ENCODE measurements around the gene CCDC93.

GRCh38 chr2:118048401-118048800 lies 34.5 kb upstream of the CCDC93 start:
- TF ChIP-seq, protein P1, sequence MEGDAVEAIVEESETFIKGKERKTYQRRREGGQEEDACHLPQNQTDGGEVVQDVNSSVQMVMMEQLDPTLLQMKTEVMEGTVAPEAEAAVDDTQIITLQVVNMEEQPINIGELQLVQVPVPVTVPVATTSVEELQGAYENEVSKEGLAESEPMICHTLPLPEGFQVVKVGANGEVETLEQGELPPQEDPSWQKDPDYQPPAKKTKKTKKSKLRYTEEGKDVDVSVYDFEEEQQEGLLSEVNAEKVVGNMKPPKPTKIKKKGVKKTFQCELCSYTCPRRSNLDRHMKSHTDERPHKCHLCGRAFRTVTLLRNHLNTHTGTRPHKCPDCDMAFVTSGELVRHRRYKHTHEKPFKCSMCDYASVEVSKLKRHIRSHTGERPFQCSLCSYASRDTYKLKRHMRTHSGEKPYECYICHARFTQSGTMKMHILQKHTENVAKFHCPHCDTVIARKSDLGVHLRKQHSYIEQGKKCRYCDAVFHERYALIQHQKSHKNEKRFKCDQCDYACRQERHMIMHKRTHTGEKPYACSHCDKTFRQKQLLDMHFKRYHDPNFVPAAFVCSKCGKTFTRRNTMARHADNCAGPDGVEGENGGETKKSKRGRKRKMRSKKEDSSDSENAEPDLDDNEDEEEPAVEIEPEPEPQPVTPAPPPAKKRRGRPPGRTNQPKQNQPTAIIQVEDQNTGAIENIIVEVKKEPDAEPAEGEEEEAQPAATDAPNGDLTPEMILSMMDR (IDR thresholded peaks at IDR 0.05): no peak
- TF ChIP-seq POLR2A (IDR thresholded peaks at IDR 0.05): no peak
